GM08714 (cell line): ENCODE data around the gene SPHK2.

ENCODE experiments used
- H3K4me3 ChIP-seq: fragments of 200-500 bp; sonication (Bioruptor generic); 2 replicates; pipeline ENCODE4 v1.5.1; 2014; ENCODE audit warnings: mild to moderate bottlenecking, low read length, inconsistent platforms
- ZNF274 ChIP-seq: IDR thresholded peaks from 2 replicates; pipeline ENCODE4 v1.6.1; 2012; ENCODE audit warnings: mild to moderate bottlenecking, low read depth, low read length

Gene SPHK2

DNA sequence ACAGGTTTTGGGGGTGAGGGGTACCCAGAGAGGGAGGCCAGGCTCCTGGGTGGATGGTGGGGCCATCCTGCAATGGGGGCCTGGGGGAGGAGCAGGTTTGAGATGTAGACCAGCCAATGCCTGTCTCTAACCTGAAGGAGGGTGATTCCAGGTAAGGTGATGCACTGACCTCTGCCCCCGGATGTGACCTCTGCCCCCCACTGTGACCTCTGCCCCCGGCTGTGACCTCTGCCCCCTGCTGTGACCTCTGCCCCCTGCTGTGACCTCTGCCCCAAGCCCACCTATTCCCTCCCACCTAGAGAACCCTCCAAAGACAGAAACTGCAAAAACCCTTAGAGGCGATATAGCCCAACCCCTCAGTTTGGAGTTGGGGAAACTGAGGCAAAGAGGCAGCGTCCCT is 23.1 kb upstream of the SPHK2 start:
- TF ChIP-seq ZNF274 = no peak
- H3K4me3 ChIP-seq = no peak overlapping the region

DNA sequence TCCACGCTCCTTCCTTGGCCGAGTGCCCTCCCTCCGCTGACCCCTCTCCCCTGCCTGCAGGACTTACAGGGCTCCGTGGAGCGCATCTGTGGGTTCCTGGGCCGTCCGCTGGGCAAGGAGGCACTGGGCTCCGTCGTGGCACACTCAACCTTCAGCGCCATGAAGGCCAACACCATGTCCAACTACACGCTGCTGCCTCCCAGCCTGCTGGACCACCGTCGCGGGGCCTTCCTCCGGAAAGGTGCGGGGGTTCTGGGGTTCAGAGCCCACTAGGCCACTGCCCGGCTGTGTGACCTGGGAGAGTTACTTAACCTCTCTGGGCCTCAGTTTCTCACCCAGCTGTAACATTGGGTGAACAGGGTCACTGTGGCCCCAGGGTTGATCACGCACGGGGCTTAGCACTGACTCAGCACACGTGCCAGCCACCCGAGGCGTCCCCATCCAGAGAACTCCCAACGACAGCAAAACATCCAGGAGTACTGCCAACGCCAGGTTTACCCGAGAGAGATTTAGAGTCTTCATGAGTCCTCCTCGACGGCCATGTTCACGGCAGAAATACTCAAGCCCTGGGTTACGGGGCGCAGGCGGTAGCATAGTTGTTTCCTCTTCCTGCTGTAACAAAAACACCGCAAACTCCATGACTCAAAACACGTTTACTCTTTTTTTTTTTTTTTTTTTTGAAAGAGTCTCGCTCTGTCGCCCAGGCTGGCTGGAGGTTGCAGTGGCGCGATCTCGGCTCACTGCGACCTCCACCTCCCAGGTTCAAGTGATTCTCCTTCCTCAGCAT is 22.4 kb upstream of the SPHK2 start:
- H3K4me3 ChIP-seq = no peak overlapping the region
- TF ChIP-seq ZNF274 = no peak

DNA sequence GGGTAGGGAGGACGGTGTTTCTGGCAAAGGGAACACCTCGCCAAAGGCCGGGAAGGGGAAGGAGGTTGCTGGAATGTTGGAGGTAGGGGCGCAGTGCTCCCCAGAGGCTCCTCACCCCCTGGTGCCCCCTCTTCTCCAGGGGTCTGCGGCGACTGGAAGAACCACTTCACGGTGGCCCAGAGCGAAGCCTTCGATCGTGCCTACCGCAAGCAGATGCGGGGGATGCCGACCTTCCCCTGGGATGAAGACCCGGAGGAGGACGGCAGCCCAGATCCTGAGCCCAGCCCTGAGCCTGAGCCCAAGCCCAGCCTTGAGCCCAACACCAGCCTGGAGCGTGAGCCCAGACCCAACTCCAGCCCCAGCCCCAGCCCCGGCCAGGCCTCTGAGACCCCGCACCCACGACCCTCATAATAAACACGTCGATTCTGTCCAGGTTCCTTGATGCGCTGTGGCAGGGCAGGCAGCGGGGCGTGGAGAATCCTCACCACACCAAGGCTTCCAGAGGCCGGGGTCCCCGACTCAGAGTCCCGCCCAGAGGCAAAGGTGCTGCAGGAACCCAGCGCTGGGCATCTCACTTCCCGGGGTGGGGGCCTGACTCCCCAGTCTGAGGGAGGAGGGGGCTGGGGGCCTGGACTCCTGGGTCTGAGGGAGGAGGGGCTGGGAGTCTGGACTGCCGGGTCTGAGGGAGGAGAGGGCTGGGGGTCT is 20.2 kb upstream of the SPHK2 start:
- H3K4me3 ChIP-seq = no peak overlapping the region
- no peak for TF ChIP-seq ZNF274

DNA sequence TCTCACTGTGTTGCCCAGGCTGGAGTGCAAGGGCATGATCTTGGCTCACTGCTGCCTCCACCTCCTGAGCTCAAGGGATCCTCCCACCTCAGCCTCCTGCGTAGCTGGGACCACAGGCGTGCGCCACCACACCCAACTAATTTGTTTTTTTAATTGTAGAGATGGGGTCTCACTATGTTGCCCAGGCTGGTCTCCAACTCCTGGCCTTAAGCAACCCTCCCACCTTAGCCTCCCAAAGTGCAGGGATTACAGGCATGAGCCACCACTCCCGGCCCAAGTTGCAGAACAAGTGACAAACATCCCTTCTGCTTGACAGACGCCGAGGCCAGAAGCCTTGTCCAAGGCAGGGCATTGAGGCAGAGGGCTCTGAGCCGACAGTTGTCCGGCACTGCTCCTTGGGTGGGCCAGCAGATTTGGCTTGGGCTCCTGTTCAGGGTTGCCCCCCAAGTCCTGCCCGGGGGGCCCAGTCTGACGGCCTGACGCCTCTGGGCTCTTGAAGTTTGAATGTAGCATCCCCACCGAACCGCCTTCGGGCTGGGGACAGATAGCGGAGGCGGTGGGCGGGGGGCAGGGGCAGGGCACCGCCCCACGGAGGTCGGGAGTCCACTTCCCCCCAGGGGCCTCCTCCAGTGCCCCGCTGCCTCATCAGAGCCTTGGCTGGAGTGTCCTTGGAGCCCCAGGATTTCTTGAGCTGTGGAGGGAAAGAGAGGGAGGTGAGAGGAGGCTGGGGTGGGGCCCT is 18.5 kb upstream of the SPHK2 start:
- no peak overlapping the region for H3K4me3 ChIP-seq
- TF ChIP-seq ZNF274 = no peak

DNA sequence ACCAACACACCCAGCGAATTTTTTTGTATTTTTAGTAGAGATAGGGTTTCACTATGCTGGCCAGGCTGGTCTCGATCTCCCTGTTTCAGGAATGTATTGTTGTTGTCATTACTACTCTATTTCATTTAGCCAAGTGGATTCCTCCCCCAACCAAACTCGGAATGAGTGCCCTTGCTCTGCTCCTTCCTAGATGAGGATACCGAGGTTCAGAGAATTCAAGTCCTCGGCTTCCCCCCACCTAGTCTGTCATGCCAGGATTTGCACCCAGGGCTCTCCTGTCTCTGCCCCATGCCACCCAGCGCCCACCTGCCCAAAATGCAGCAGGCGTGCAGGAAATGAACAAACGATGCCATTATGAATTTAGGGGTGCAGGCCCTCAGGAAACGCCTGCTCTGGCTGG is 16.3 kb upstream of the SPHK2 start:
- no peak for TF ChIP-seq ZNF274

DNA sequence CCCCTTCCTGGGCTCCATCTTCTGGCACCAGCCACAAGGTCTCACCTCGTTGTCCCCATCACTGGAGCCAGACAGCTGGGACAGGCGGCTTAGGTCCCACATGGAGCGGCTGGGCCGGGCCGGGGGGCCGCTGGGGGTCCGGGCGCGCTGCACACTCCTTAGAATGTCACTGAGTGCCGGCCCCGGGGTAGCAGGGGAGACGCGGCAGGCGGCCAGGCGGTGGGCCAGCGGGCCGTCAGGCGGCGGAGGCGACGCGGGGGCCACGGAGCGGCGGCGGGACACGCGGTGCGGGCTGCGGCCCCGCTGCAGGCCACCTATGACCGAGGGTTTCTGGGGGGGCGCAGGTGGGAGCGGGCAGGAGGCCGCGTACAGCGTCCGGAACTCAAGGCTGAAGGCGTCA is 15.9 kb upstream of the SPHK2 start:
- H3K4me3 ChIP-seq = no peak overlapping the region

More for the DNA sequence above, 16.3 kb upstream of the SPHK2 start:
- no peak overlapping the region for H3K4me3 ChIP-seq

DNA sequence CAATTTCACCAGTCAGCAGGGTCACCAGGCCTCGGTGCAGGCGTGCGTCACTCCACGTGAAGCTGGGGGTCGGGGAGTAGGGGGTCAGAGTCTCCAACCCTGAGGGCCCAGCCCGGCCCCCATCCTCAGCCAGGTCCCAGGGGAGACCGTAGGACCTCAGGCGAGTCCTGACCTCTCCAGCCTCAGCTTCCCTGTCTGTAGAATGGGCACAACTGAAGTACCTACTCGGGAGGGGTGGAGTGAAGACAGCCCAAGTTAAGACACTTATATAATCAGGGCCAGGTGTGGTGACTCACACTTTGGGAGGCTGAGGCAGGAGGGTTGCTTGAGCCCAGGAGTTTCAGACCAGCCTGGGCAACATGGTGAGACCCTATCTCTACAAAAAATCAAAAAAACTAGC is 15.5 kb upstream of the SPHK2 start:
- H3K4me3 ChIP-seq = no peak overlapping the region
- TF ChIP-seq ZNF274 = no peak

More for the DNA sequence above, 15.9 kb upstream of the SPHK2 start:
- TF ChIP-seq ZNF274 = no peak

DNA sequence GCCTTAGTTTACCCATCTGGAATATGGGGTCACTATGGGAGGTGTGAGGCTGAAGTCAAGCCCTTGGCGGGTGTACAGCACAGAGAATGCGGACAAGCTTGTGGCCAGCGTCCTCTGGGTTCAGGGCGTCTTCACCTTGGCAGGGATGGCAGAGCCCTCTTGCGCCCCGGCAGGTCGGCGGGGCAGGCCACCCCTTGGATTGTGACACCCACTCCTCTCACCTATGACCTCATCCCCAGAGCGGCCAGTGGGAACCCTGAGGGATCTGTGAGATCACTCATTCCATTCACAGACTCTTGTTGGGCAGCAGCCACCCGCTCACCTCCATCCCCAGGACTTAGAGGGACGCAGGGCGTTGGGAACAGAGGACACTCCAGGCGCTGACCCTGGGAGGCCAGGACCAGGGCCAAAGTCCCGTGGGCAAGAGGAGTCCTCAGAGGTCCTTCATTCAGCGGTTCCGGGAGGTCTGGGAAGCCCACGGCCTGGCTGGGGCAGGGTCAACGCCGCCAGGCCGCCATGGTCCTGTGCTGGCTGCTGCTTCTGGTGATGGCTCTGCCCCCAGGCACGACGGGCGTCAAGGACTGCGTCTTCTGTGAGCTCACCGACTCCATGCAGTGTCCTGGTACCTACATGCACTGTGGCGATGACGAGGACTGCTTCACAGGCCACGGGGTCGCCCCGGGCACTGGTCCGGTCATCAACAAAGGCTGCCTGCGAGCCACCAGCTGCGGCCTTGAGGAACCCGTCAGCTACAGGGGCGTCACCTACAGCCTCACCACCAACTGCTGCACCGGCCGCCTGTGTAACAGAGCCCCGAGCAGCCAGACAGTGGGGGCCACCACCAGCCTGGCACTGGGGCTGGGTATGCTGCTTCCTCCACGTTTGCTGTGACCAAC is 12.6 kb upstream of the SPHK2 start, which contains the start of gene SPACA4:
Gene SPACA4 (plus strand): TSS at position 280 of the 896 bp plus-strand sequence. CDS start 237 bp downstream, at position 517.
- TF ChIP-seq ZNF274 = no peak
- H3K4me3 ChIP-seq = no peak within 1 kb of the TSS

DNA sequence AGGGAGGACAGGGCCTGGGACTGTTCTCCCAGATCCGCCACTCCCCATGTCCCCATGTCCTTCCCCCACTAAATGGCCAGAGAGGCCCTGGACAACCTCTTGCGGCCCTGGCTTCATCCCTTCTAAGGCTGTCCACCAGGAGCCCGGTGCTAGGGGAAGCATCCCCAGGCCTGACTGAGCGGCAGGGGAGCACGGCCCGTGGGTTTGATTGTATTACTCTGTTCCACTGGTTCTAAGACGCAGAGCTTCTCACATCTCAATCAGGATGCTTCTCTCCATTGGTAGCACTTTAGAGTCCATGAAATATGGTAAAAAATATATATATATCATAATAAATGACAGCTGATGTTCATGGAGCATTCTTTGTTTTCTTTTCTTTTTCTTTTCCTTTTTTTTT is 11.9 kb upstream of the SPHK2 start:
- no peak overlapping the region for H3K4me3 ChIP-seq
- TF ChIP-seq ZNF274 = no peak

DNA sequence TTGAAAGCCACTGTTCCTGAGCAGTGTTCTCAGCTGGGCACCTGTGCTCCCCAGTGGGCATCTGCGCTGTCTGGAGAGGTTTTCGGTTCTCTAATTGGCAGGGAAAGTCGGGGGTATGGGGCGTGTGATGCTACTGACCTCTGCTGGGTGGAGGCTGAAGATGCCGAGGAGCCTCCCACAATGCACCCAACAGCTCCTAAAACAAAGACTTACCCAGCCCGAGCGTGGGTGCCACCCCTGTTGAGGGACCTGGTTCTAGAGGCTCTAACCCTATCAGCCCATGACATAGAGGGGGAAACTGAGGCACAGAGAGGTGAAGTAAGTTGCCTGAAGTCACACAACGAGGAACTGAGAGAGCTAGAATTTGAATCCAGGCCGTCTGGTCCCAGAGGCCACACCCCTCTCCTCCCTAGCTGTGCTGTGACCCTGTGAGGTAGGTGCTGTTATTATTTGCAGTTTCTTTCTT is 10.5 kb upstream of the SPHK2 start:
- TF ChIP-seq ZNF274 = no peak
- no peak overlapping the region for H3K4me3 ChIP-seq

DNA sequence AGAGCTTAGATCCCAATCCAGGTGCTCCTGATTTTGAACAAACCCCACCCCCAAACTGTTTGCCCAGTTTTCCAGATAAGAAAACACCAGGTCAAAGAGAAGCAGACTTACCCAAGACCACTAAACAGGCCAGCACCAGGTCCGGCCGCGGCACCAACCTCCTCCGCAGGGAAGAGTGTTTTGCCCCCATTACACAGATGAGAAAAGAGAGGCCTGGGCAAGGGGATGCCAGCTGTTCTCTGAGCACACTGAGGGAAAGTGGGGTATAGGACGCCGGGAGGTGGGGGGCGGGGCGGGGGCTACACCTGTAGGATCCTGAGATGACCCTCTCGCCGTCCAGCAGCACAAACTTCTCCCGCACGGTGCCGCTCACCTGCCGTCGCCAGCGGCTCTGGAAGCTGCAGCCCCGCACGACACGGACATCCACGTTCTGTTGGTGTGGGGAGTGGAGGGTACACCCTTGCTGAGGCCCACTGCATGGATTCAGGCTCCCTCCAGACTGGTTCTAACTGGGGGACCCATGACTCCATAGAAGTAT is 9.7 kb upstream of the SPHK2 start:
- H3K4me3 ChIP-seq = no peak overlapping the region
- TF ChIP-seq ZNF274 = no peak

DNA sequence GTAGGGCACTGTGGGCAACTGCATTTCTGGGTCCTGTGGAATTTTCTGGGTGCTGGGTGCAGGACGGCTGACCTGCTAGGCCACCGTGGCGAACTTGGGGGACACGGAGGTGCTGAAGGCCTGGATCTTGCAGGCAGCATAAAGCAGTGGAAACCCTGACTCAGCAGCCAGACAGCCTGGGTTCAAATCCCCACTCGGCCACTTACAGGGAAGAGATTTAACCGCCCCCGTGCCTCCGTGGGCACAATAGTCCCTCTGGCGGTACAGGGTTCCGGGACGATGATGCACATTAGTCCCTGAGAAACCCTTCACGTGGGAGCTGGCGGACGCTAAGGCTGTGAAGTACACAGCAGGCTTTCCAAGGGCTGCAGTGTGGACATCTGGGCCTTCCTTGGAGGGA is 7.4 kb upstream of the SPHK2 start:
- TF ChIP-seq ZNF274 = no peak

More for the DNA sequence above, 7.4 kb upstream of the SPHK2 start:
- no peak overlapping the region for H3K4me3 ChIP-seq
